OCI-LY3 (cell line): ENCODE measurements around the gene LDAF1.
"Not testable (repeated sequence)": the region's sequence is repeated elsewhere in the genome, so short reads cannot be mapped to it uniquely, and the experiment has no call there.

Source experiments
- H2AFZ ChIP-seq: fragments of 200-600, 300-600 bp; shearing (Covaris generic); 2 replicates; pipeline ENCODE4 v1.6.0; 2014; ENCODE audit warnings: antibody characterized with exemption, low read depth, low read length
- H3K27ac ChIP-seq: fragments of 200-600, 300-600 bp; sonication (generic); 2 replicates; pipeline ENCODE4 v1.5.1; 2014; ENCODE audit warnings: mild to moderate bottlenecking, low read length, moderate library complexity, mixed read lengths
- H3K27me3 ChIP-seq: fragments of 200-600, 300-600 bp; sonication (generic); 2 replicates; pipeline ENCODE4 v1.6.1; 2014; ENCODE audit warnings: low read depth, low read length, mixed read lengths
- H3K36me3 ChIP-seq: fragments of 200-600, 300-600 bp; sonication (generic); replicated peaks from 2 replicates; pipeline ENCODE3; 2014; ENCODE audit warnings: low read depth, low read length, mixed read lengths
- H3K4me1 ChIP-seq: fragments of 300-600, 200-600 bp; sonication (generic); 2 replicates; pipeline ENCODE4 v1.6.1; 2014; ENCODE audit warnings: low read length, mixed read lengths
- H3K4me2 ChIP-seq: fragments of 200-600, 300-600 bp; sonication (generic); 2 replicates; pipeline ENCODE4 v1.6.1; 2014; ENCODE audit warnings: low read length, mixed read lengths
- H3K4me3 ChIP-seq: fragments of 300-600, 200-600 bp; sonication (generic); 2 replicates; pipeline ENCODE4 v1.5.1; 2014; ENCODE audit warnings: antibody characterized with exemption, mild to moderate bottlenecking, low read length, moderate library complexity
- H3K79me2 ChIP-seq: fragments of 300-600, 200-600 bp; shearing (Covaris generic); 2 replicates; pipeline ENCODE4 v1.6.1; 2014; ENCODE audit warnings: mild to moderate bottlenecking, low read length, mixed read lengths
- H3K9ac ChIP-seq: fragments of 300-600, 200-600 bp; shearing (Covaris generic); 2 replicates; pipeline ENCODE4 v1.6.0; 2014; ENCODE audit warnings: mild to moderate bottlenecking, low read length, moderate library complexity
- H3K9me3 ChIP-seq: fragments of 200-600, 300-600 bp; shearing (Covaris generic); 2 replicates; pipeline ENCODE4 v1.6.1; 2014; ENCODE audit warnings: low read length, mixed read lengths; ENCODE audit not compliant: insufficient read depth
- H4K20me1 ChIP-seq: fragments of 200-600, 300-600 bp; sonication (generic); 2 replicates; pipeline ENCODE4 v1.6.1; 2016; ENCODE audit warnings: low read length, mixed read lengths; ENCODE audit not compliant: insufficient read depth
- EZH2phosphoT487 ChIP-seq: fragments of 200-600 bp; shearing (Covaris generic); IDR thresholded peaks from 2 replicates; pipeline ENCODE4 v1.6.1; 2018; ENCODE audit warnings: antibody characterized with exemption, mixed run types, low read depth
- TF ChIP-seq, protein P1 (sequence below): fragments of 200-600, 300-600 bp; sonication (generic); IDR thresholded peaks from 2 replicates; pipeline ENCODE4 v1.5.1; 2014; ENCODE audit warnings: antibody characterized with exemption, low read length, low read depth

The LDAF1 gene

DNA sequence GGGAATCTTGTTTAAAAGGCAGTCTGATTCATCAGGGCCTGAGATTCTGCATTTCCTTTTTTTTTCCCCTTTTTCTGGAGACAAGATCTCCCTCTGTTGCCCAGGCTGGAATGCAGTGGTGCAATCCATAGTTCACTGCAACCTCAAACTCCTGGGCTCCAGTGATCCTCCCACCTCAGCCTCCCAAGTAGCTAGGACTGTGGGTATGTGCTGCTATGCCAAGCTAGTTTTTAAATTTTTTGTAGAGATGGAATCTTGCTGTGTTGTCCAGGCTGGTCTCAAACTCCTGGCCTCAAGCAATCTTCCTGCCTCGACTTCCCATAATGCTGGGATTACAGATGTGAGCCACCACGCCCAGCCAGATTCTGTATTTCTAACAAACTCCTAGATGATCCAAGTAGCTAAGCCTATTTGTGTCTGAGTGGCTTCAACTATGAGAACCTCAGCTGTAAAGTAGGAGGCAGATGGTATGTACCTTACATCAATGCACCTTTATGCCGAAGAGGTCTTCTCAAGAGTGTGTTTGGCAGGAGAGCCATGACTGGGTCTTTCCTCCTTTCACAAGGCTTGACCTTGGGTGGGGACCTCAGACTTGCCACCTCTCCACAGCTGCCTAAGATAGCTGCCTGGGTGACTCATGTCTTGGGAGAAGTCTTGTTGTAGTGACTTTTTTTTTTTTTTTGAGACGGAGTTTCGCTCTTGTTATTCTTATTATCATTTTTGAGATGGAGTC lies 10.9 kb downstream of the LDAF1 start:
- Histone ChIP-seq H4K20me1 (peaks cover 18% of the 10 kb centered on the region), H3K4me3 (no peak overlapping the region), H3K4me1 (peaks cover 8% of the 10 kb centered on the region), H3K9ac (no peak overlapping the region), H3K27ac (no peak overlapping the region), H2AFZ (no peak overlapping the region), H3K9me3 (no peaks in the 10 kb centered on the region), H3K27me3 (no peaks in the 10 kb centered on the region), H3K79me2 (no peaks in the 10 kb centered on the region), H3K36me3 (peaks cover 49% of the 10 kb centered on the region), H3K4me2 (no peak overlapping the region)
- TF ChIP-seq, protein P1, sequence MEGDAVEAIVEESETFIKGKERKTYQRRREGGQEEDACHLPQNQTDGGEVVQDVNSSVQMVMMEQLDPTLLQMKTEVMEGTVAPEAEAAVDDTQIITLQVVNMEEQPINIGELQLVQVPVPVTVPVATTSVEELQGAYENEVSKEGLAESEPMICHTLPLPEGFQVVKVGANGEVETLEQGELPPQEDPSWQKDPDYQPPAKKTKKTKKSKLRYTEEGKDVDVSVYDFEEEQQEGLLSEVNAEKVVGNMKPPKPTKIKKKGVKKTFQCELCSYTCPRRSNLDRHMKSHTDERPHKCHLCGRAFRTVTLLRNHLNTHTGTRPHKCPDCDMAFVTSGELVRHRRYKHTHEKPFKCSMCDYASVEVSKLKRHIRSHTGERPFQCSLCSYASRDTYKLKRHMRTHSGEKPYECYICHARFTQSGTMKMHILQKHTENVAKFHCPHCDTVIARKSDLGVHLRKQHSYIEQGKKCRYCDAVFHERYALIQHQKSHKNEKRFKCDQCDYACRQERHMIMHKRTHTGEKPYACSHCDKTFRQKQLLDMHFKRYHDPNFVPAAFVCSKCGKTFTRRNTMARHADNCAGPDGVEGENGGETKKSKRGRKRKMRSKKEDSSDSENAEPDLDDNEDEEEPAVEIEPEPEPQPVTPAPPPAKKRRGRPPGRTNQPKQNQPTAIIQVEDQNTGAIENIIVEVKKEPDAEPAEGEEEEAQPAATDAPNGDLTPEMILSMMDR: no peak
- TF ChIP-seq EZH2phosphoT487: no peak

DNA sequence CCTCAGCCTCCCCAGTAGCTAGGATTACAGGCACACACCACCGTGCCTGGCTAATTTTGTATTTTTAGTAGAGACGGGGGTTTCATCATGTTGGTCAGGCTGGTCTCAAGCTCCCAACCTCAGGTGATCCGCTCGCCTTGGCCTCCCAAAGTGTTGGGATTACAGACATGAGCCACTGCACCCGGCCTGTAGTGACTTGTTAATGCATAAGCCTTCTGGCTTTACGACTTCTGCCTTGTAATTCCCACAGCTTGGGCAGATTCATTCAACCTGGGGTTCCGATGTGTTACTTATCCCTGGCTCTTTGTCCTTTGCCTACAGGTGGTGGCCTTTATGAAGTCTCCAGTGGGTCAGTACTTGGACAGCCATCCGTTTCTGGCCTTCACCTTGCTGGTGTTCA lies 11.6 kb downstream of the LDAF1 start:
- H3K27ac ChIP-seq, H2AFZ ChIP-seq, H3K4me1 ChIP-seq, H3K9me3 ChIP-seq, H3K9ac ChIP-seq, H3K27me3 ChIP-seq, H3K4me2 ChIP-seq, H3K79me2 ChIP-seq, H3K4me3 ChIP-seq: not testable (repeated sequence)
- peaks cover 18% of the 10 kb centered on the region for H4K20me1 ChIP-seq
- peaks cover 50% of the 10 kb centered on the region for H3K36me3 ChIP-seq

DNA sequence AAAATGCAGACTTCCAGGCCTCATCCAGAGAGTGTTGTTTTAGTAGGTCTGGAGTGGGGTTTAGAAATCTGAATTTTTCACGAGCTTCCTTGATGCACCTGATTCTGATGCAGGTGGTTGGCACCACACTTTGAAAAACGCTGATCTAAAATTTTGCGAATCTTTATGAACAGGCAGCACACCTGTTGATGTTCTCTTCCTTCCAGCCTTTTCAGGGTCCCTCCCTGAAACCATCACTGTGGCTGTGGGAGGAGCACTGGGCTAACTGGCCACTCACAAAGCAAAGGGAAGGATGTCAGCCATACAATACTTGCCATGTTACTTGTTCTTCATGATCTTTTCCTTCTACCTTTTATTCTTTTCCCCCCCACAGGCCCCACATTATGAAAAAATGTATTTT lies 14.2 kb downstream of the LDAF1 start:
- Histone ChIP-seq H3K27me3 (no peaks in the 10 kb centered on the region), H2AFZ (no peak overlapping the region), H3K9me3 (no peaks in the 10 kb centered on the region), H3K4me2 (no peak overlapping the region), H3K4me1 (no peaks in the 10 kb centered on the region; the same call in 1 of the 2 replicates), H3K9ac (no peak overlapping the region), H3K4me3 (no peak overlapping the region), H4K20me1 (peaks cover 13% of the 10 kb centered on the region), H3K27ac (no peak overlapping the region), H3K36me3 (peaks cover 54% of the 10 kb centered on the region), H3K79me2 (no peaks in the 10 kb centered on the region)
- no peak for TF ChIP-seq EZH2phosphoT487
- TF ChIP-seq, protein P1: no peak

DNA sequence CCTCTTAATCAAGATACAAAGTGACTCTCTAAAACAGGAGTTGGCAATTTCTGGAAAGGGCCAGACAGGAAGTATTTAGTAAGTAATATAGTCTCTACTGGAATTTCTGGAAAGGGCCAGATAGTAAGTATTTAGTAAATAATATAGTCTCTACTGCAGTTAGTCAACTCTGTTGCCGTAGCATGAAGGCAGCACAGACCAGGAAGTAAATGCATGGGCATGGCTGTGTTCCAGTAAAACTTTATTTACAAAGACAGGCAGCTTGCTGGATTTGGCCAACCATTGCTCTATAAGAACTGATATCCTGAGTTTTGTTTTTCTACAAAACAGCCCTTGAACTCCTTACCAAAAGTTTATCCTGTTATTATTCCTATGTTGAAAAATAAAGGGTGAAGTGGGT lies 16.9 kb downstream of the LDAF1 start:
- H3K36me3 ChIP-seq: peaks cover 73% of the 10 kb centered on the region

More for the DNA sequence above, 16.9 kb downstream of the LDAF1 start:
- 0 out of 2 replicates have a peak, but pooled peaks cover 4% of the 10 kb centered on the region for H4K20me1 ChIP-seq
- no peaks in the 10 kb centered on the region for H3K27me3 ChIP-seq
- H3K79me2 ChIP-seq: no peaks in the 10 kb centered on the region
- H2AFZ ChIP-seq: no peak overlapping the region
- H3K9me3 ChIP-seq: no peaks in the 10 kb centered on the region
- no peaks in the 10 kb centered on the region for H3K4me1 ChIP-seq
- no peak overlapping the region for H3K4me3 ChIP-seq
- no peak overlapping the region for H3K9ac ChIP-seq
- no peak overlapping the region for H3K4me2 ChIP-seq
- TF ChIP-seq, protein P1: no peak
- TF ChIP-seq EZH2phosphoT487: no peak
- no peak overlapping the region for H3K27ac ChIP-seq
